C4-2B (cell line): Measurements from ENCODE around the gene MTMR12.

Experiments used
- H3K27ac ChIP-seq: fragments of 450-650 bp; 2 replicates; pipeline ENCODE4 v1.5.1; 2017
- ZFX ChIP-seq: fragments of 450-650 bp; IDR thresholded peaks from 2 replicates; pipeline ENCODE4 v1.6.1; 2017
- TF ChIP-seq, protein P1 (sequence below): fragments of 450-650 bp; conservative IDR thresholded peaks from 2 replicates; pipeline ENCODE4 v1.5.1; 2017; ENCODE audit warnings: mild to moderate bottlenecking

MTMR12 gene

DNA sequence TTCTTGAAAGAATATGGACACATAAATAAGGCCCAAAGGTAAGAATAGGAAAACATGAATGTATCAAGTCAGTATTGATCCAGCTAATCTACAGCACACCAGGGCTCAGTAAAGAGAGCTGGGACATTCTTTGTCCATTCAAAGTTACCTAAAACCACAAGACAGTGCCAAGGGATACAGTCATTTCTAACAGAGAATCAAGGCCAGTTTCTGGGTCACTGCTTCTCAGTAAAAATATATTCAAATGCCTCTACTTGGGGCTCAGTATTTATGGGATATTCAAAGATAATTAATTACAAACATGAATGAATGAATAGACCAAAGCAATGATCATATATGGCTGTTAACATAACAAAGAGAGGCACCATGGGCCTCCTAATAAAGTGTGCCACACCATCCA lies 34.9 kb downstream of the MTMR12 start:
- H3K27ac ChIP-seq: no peak overlapping the region
- TF ChIP-seq ZFX: no peak
- TF ChIP-seq, protein P1, sequence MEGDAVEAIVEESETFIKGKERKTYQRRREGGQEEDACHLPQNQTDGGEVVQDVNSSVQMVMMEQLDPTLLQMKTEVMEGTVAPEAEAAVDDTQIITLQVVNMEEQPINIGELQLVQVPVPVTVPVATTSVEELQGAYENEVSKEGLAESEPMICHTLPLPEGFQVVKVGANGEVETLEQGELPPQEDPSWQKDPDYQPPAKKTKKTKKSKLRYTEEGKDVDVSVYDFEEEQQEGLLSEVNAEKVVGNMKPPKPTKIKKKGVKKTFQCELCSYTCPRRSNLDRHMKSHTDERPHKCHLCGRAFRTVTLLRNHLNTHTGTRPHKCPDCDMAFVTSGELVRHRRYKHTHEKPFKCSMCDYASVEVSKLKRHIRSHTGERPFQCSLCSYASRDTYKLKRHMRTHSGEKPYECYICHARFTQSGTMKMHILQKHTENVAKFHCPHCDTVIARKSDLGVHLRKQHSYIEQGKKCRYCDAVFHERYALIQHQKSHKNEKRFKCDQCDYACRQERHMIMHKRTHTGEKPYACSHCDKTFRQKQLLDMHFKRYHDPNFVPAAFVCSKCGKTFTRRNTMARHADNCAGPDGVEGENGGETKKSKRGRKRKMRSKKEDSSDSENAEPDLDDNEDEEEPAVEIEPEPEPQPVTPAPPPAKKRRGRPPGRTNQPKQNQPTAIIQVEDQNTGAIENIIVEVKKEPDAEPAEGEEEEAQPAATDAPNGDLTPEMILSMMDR: no peak

DNA sequence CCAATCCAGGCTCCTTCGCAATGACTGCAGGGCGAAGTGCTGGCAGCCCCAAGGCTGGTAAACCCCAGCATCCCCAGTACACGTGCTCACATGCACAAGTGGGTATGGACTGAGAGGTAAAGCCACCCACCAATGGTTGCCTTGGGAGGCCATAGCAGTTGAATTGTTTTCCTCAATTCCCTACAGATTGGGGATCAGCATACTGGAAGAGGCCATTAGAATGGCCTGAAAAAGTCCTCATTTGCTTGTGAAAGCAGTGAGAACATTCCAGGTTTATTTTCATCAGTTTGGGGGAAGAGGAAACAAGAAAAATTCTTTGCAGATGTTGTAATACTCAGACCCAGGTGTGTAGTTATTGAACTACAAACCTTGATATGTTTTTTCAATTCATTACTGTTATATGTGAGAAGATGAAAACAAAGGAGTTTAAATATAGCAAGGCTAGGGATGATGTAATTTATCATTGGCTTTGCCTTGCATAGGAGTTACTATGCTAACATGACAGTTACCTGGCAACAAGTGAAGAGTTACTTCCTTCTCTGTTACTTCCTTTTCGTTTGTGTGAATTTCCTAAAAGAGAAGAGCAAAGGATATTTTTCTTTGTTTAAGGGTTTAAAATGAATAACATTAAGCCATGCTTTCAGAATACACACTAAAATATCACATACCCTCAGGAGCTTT lies 36.4 kb downstream of the MTMR12 start:
- no peak for TF ChIP-seq ZFX
- TF ChIP-seq, protein P1: no peak
- peak overlapping the region; percentile 63 for H3K27ac ChIP-seq

DNA sequence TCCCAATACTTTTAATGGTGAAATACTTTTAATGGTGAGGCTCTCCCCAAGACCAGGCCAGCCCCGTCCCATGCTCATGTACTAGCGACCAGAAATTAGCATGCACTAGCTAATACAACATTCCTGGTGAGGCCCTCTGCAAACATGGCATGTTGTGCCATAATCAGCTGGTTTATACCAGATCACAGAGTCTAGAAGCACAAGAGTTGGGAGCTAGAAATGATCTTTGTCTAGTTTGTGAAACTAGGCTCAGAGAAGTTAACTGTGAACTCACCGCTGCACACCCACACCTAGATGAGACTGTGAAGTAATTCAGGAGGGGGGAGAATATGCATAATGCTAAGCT lies 37.4 kb downstream of the MTMR12 start:
- no peak overlapping the region for H3K27ac ChIP-seq

DNA sequence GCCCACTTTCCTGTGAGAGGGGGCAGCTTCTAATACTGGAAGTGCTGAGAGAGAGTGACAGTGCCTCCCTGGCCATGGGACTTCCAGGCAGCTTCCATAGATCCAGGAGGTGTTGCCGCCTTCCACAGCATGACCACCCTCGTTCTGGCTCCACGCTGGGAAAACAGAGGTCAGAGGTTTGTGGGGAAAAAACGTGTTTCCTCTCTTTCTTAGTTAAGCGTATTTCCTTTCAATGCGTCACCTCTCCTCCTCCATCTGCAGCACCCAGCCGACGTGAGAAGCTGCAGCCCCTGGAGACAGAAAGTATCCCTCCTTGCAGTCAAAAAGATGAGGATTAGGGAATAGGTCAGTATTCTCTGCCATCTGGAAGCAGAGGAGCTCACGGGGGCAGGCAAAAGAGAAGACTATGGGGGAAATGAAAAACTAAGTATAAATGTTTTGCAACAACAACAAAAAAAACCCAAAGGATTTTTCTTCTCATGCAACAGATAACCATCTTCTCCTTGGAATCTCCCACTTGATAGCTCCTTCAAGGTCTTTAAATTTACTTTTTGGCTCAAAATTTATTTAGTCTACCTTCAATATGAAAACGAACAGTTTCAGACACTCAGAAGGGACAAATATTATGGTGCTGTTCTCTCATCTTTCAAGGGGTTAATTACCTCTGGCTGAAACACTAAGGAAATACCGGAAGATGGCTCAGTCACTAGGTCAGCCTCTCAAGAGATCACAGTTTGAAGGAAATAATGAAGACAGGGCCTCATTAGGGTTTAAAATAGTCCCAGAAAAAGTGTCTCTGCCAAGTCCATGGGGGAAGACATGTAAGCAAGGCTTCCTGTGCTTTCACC lies 38.0 kb downstream of the MTMR12 start:
- TF ChIP-seq, protein P1: no peak
- no peak for TF ChIP-seq ZFX
- H3K27ac ChIP-seq: peak overlapping the region; percentile 13; the same call in 1 of the 2 replicates

More for the DNA sequence above, 37.4 kb downstream of the MTMR12 start:
- TF ChIP-seq, protein P1: no peak
- TF ChIP-seq ZFX: no peak

DNA sequence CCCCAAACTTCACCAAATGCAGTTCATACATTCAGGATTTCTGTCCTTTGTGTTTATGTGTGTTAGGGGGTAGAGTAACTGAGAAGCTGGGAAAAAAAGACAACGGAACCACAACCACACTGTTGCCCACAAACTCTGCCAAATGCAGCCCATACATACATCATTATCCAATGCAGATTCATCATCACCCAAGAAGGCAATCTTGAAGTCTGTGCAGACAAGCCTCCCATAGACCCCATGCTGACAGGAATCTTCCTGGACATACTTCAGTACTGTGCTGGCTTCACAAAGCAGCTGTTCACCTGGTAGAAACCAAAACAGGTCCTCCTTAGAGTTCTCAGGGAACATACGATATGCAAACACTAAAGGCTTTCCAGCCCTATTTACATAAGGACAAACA lies 38.9 kb downstream of the MTMR12 start:
- H3K27ac ChIP-seq: no peak overlapping the region
- no peak for TF ChIP-seq ZFX
- TF ChIP-seq, protein P1: no peak

DNA sequence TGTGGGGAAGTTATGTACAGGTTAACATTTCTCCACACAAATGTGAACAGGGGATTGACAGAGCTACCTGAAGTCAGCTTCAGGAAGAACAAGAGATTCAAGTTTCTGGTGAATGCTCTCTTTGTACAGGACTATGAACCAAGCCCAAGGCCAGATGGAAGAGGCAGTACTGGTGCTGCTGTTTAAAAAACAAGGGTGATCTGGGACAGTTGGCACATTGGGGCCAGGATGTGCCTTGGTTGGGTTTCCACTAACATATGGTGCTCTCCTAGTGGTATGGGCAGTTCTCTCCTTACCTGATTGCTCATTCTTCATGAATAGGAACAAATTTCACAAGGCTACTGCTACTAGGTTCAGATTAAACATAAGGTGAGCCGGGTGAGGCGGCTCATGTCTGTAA lies 40.0 kb downstream of the MTMR12 start:
- peak overlapping the region; percentile 7; the same call in 1 of the 2 replicates for H3K27ac ChIP-seq
- no peak for TF ChIP-seq ZFX
- TF ChIP-seq, protein P1: no peak

DNA sequence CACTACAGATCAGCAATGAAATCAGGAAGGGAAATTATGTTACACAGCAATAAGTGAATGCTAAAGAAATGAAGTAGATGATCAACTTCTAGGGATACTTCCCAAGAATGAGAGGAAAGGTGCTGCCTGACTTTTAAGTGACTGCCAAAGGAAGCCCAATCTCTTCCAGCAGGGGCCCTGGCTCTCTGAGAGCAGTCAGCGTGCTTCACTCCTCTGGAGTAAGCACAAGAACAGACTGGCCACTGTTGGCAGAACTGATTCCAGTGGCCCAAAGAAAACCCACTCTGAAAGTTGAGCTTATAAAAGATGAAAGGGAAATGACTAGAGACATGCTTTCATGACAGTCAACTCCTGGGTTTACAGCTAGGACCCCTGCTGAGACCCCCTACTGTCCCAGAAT lies 41.8 kb downstream of the MTMR12 start:
- no peak overlapping the region for H3K27ac ChIP-seq
- no peak for TF ChIP-seq ZFX
- TF ChIP-seq, protein P1: no peak
